Measurements from ENCODE around the gene ZBTB7B. TPM values are rescaled to one million over a fixed set of nuclear protein-coding genes. Genes with fewer than 3 reads are reported as not detected.

Gene ZBTB7B
- total and polyA plus RNA-seq, 9 of the 15 experiments (the other 6 are each of a cell fraction or from before 2014, with no cell fraction given) = 0.04 to 46.5 (median 15.2) TPM

DNA sequence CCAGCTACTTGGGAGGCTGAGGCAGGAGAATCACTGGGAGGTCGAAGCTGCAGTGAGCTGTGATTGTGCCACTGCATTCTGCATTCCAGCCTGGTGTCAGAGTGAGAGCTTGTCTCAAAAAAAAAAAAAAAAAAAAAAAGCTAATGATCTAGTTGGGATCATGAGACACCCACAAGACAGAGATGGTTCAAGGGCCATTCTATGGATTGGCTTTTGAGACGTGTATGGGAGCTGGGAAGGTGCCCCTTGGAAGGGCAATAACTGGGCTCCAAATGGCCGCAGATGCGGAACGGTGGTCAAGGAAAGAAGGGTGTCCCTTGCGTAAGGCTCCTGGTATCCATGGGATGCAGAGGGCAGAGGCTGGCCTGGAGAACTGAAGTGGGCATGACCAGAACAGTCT lies 41.8 kb downstream of the ZBTB7B start (continued):
- no peak for TF ChIP-seq SREBF1 (IDR thresholded peaks at IDR 0.05; ENCODE audit: borderline replicate concordance, low read depth, low read length)
- no peak for TF ChIP-seq TARDBP (IDR thresholded peaks at IDR 0.05)

DNA sequence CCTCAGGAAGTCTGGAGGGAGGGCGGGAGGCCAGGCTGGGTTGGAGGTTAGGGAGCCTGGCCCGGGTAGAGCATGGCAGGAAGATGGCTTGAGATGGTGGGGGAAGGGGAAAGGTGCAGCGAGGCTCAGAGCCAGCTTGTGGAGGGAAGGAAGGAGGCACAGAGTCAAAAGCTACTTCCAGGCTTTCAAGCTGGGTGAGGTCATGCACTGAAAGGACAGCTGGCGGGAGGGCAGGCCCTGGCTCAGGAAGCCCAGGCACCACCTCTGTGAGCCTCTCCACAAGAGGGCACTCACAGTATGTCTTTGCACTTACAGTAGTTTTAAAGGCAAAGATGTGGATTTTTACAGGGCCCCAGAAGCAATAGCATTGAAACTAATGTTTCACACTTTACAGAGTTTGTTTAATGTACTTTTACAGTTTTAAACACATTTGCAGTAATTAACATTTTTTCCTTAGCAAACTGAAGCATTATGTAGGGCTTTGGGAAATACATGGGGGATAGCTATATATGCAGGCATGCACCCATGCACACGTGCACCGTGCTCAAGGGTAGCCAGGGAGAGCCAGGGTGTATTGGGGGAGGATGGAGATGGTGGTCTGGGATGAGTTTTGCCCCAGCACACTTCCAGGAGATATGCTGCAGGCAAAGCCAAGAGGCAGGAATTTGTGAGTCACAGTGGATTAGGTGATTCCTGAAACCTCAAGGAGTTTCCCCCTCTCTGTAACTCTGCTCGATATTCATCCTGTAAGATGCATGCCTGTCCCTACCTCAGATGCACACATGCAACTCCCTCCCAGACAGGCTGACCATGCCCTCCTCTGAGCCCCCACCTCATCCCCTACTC lies 42.4 kb downstream of the ZBTB7B start:
- no peak overlapping the region for H3K4me3 ChIP-seq
- ChIA-PET POLR2A (interaction anchor here (0.6 to 2.1 kb wide), 5 partner anchors 25 to 74 kb away, joined by 3 to 5 read pairs (median 3); partner anchors contain the start of gene SHC1), CTCF (ENCODE audit: low intra/inter-chr PET ratio) (interaction anchor here (0.8 to 3.1 kb wide), 3 partner anchors 17 to 83 kb away, joined by 6 to 19 read pairs (median 8); partner anchors contain the start of gene PYGO2)
- H3K9me3 ChIP-seq (replicated peaks; ENCODE audit: control insufficient read depth, insufficient read depth, low read depth, low read length) = no peaks in the 10 kb centered on the region
- DNase-seq (ENCODE audit: extremely low read depth in 1 of 4, low spot score in 3 of 4) (peak; percentile 65 to 81 (median 69)), ATAC-seq (peak; percentile 93), FAIRE-seq (peak; percentile 90)
- peaks cover 6% of the 10 kb centered on the region; the same call in 1 of the 2 replicates for H4K20me1 ChIP-seq (replicated peaks; ENCODE audit: control insufficient read depth, insufficient read depth, low read length)
- H3K4me2 ChIP-seq (ENCODE audit: insufficient read depth, low read length) = no peak overlapping the region
- H3K79me2 ChIP-seq (ENCODE audit: control insufficient read depth, insufficient read depth, low read length) = no peaks in the 10 kb centered on the region
- peaks cover 17 to 32% of the 10 kb centered on the region in 2 experiments for H3K4me1 ChIP-seq (replicated peaks in 1 of 2; ENCODE audit: control insufficient read depth in 2 of 2, insufficient read depth in 2 of 2, low read length in 2 of 2)
- no peaks in the 10 kb centered on the region for H3K36me3 ChIP-seq (ENCODE audit: control insufficient read depth, insufficient read depth, low read length)
- no peak overlapping the region for H2AFZ ChIP-seq (ENCODE audit: low read depth, low read length)
- no TSS peak for BruUV-seq (replicated peaks)
- H3K27ac ChIP-seq (ENCODE audit: extremely low read depth, low read depth, low read length) = no peak overlapping the region
- in situ Hi-C loops (cut with MboI) (no loop called here), intact Hi-C loops (cut with micrococcal nuclease) (loop anchor here (1.0 to 5.0 kb wide), 3 partner anchors 16 to 43 kb away; partner anchors contain the start of gene ZBTB7B)
- H3K9ac ChIP-seq (ENCODE audit: insufficient read depth in 1 of 2, low read depth in 2 of 2, low read length in 2 of 2) = peak overlapping the region in 1 of 2 experiments; percentile 59; a peak in 1 of 4 replicates
- no peaks in the 10 kb centered on the region; a peak in 1 of 5 replicates for H3K27me3 ChIP-seq (ENCODE audit: control insufficient read depth in 2 of 2, insufficient read depth in 2 of 2, low read length in 2 of 2)
- peaks cover 4% of the 10 kb centered on the region for H3K9me1 ChIP-seq (ENCODE audit: control insufficient read depth, insufficient read depth, low read length)
- 33% methylated on average over 5 of the region's 7 CpGs for WGBS (ENCODE audit: insufficient coverage, low coverage, missing lambda C conversion rate)
- TF ChIP-seq, protein P1, sequence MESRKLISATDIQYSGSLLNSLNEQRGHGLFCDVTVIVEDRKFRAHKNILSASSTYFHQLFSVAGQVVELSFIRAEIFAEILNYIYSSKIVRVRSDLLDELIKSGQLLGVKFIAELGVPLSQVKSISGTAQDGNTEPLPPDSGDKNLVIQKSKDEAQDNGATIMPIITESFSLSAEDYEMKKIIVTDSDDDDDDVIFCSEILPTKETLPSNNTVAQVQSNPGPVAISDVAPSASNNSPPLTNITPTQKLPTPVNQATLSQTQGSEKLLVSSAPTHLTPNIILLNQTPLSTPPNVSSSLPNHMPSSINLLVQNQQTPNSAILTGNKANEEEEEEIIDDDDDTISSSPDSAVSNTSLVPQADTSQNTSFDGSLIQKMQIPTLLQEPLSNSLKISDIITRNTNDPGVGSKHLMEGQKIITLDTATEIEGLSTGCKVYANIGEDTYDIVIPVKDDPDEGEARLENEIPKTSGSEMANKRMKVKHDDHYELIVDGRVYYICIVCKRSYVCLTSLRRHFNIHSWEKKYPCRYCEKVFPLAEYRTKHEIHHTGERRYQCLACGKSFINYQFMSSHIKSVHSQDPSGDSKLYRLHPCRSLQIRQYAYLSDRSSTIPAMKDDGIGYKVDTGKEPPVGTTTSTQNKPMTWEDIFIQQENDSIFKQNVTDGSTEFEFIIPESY (CRISPR knock-in tag; IDR thresholded peaks at IDR 0.05) = peak; percentile 82
- TF ChIP-seq, protein P2, sequence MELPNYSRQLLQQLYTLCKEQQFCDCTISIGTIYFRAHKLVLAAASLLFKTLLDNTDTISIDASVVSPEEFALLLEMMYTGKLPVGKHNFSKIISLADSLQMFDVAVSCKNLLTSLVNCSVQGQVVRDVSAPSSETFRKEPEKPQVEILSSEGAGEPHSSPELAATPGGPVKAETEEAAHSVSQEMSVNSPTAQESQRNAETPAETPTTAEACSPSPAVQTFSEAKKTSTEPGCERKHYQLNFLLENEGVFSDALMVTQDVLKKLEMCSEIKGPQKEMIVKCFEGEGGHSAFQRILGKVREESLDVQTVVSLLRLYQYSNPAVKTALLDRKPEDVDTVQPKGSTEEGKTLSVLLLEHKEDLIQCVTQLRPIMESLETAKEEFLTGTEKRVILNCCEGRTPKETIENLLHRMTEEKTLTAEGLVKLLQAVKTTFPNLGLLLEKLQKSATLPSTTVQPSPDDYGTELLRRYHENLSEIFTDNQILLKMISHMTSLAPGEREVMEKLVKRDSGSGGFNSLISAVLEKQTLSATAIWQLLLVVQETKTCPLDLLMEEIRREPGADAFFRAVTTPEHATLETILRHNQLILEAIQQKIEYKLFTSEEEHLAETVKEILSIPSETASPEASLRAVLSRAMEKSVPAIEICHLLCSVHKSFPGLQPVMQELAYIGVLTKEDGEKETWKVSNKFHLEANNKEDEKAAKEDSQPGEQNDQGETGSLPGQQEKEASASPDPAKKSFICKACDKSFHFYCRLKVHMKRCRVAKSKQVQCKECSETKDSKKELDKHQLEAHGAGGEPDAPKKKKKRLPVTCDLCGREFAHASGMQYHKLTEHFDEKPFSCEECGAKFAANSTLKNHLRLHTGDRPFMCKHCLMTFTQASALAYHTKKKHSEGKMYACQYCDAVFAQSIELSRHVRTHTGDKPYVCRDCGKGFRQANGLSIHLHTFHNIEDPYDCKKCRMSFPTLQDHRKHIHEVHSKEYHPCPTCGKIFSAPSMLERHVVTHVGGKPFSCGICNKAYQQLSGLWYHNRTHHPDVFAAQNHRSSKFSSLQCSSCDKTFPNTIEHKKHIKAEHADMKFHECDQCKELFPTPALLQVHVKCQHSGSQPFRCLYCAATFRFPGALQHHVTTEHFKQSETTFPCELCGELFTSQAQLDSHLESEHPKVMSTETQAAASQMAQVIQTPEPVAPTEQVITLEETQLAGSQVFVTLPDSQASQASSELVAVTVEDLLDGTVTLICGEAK (IDR thresholded peaks at IDR 0.05) = no peak
- TF ChIP-seq, protein P2 (CRISPR knock-in tag; IDR thresholded peaks at IDR 0.05) = no peak
- TF ChIP-seq IRF2 (CRISPR knock-in tag; IDR thresholded peaks at IDR 0.05) (no peak), NR2C2 (CRISPR knock-in tag; IDR thresholded peaks at IDR 0.05) (no peak), NR2C2 (tag; IDR thresholded peaks at IDR 0.05) (0 out of 2 replicates have a peak, but pooled peaks have one; percentile 39)

Measured in K562 (cell line).